GM12875 (cell line): ENCODE results near the gene PPP2R5B.

Experiments used
- H3K4me3 ChIP-seq: one replicate; pipeline ENCODE4 v1.5.1; 2011; ENCODE audit warnings: low read depth, low read length, control low read depth
- CTCF ChIP-seq: IDR thresholded peaks from 2 replicates; pipeline ENCODE4 v1.5.1; 2011; ENCODE audit warnings: low read depth, mild to moderate bottlenecking, control low read depth, inconsistent platforms, low read length, moderate library complexity, borderline replicate concordance; ENCODE audit not compliant: insufficient read depth

The PPP2R5B gene

GRCh38 chr11:64908766-64909165, 15.7 kb upstream of the PPP2R5B start:
- no peak overlapping the region for H3K4me3 ChIP-seq
- TF ChIP-seq CTCF: no peak

GRCh38 chr11:64909653-64910343, 14.7 kb upstream of the PPP2R5B start:
- no peak overlapping the region for H3K4me3 ChIP-seq
- TF ChIP-seq CTCF: no peak

GRCh38 chr11:64910451-64911093, 13.9 kb upstream of the PPP2R5B start:
- TF ChIP-seq CTCF: no peak
- H3K4me3 ChIP-seq: no peak overlapping the region

- TF ChIP-seq CTCF: no peak
- no peak overlapping the region for H3K4me3 ChIP-seq
Measured at GRCh38 chr11:64911142-64911541, 13.3 kb upstream of the PPP2R5B start.

GRCh38 chr11:64911689-64912088, 12.8 kb upstream of the PPP2R5B start:
- H3K4me3 ChIP-seq: no peak overlapping the region
- no peak for TF ChIP-seq CTCF

GRCh38 chr11:64913171-64913727, 11.2 kb upstream of the PPP2R5B start:
- TF ChIP-seq CTCF: no peak
- H3K4me3 ChIP-seq: no peak overlapping the region

GRCh38 chr11:64914123-64914522, 10.4 kb upstream of the PPP2R5B start:
- TF ChIP-seq CTCF: no peak
- no peak overlapping the region for H3K4me3 ChIP-seq
